ENCODE results near the gene SLC7A6OS. TPM values are rescaled to one million over a fixed set of nuclear protein-coding genes. Genes with fewer than 3 reads are reported as not detected.

The SLC7A6OS gene
- total RNA-seq, 1 experiment from 2014 or later = 15.8 TPM

GRCh38 chr16:68331879-68332410 lies 21.2 kb upstream of the SLC7A6OS start:
- H3K27me3 ChIP-seq (ENCODE audit: control insufficient read depth, insufficient read depth, low read length) = no peaks in the 10 kb centered on the region
- no peak for DNase-seq
- peaks cover 3% of the 10 kb centered on the region for H3K36me3 ChIP-seq (replicated peaks; ENCODE audit: control insufficient read depth, insufficient read depth, low read length)
- H3K4me3 ChIP-seq (ENCODE audit: insufficient read depth, low read depth, low read length) = no peak overlapping the region

GRCh38 chr16:68328860-68329390 lies 18.2 kb upstream of the SLC7A6OS start:
- H3K36me3 ChIP-seq (replicated peaks; ENCODE audit: control insufficient read depth, insufficient read depth, low read length) = peaks cover 14% of the 10 kb centered on the region
- no peaks in the 10 kb centered on the region for H3K27me3 ChIP-seq (ENCODE audit: control insufficient read depth, insufficient read depth, low read length)
- DNase-seq = no peak
- H3K4me3 ChIP-seq (ENCODE audit: insufficient read depth, low read depth, low read length) = no peak overlapping the region

DNA sequence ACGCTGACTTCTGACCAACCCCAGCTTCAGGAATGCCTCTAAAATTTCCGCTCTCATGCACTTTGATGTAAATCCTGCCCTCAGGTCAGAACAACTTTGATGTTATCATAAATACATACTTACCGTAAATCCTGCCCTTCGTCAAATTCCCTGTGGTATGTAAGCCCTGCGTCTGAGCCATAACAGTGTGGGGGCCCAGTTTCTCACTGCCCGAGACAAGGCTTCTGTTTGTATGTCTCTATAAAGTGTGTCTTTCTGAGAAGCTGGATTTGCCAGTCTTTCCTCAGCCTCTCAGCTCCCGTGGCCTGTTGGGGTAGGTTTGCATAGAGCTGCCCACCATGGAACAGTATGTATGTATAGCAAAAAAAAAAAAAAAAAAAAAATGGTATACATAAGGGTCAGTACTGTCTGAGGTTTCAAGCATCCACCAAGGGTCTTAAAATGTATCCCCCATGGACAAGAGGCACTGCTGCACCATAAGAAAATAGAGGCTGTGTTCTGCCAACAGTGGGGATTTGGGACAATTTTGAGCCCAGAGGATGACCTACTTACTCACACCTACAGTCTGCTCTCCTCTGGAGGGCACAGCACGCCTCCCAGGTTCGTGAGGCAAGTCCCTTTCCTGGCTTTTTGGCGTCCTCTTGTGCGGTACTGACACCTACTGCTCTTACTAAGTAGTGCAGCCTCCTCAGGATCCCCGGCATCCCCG lies 17.6 kb upstream of the SLC7A6OS start:
- peak; percentile 92 for DNase-seq
- no peak overlapping the region for H3K4me3 ChIP-seq (ENCODE audit: insufficient read depth, low read depth, low read length)
- H3K36me3 ChIP-seq (replicated peaks; ENCODE audit: control insufficient read depth, insufficient read depth, low read length) = peaks cover 14% of the 10 kb centered on the region
- H3K27me3 ChIP-seq (ENCODE audit: control insufficient read depth, insufficient read depth, low read length) = no peaks in the 10 kb centered on the region

DNA sequence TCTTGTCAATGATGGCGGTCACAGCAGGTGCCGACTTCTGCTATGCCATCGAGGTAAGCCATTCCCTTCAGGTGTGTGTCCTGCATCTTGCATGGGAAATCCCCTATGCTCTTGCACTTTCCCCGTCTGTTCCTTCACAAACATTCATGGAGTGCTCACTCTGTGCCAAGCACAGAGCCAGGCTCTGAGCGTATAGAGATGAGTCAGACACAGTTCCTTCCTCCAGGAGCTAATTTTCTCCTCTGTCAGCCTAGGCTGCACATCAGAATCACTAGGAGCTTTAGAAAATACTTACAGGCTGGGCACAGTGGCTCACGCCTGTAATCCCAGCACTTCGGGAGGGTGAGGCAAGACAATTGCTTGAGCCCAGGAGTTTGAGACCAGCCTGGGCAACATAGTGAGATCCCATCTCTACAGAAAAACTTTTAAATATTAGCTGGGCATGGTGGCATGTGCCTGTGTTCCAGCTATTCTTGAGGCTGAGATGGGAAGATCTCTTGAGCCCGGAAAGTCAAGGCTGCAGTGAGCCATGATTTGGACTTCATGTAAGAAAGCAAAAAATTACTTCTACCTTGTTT lies 14.1 kb upstream of the SLC7A6OS start:
- no peak for DNase-seq
- H3K4me3 ChIP-seq (ENCODE audit: insufficient read depth, low read depth, low read length) = no peak overlapping the region
- H3K27me3 ChIP-seq (ENCODE audit: control insufficient read depth, insufficient read depth, low read length) = no peaks in the 10 kb centered on the region
- H3K36me3 ChIP-seq (replicated peaks; ENCODE audit: control insufficient read depth, insufficient read depth, low read length) = peaks cover 12% of the 10 kb centered on the region

DNA sequence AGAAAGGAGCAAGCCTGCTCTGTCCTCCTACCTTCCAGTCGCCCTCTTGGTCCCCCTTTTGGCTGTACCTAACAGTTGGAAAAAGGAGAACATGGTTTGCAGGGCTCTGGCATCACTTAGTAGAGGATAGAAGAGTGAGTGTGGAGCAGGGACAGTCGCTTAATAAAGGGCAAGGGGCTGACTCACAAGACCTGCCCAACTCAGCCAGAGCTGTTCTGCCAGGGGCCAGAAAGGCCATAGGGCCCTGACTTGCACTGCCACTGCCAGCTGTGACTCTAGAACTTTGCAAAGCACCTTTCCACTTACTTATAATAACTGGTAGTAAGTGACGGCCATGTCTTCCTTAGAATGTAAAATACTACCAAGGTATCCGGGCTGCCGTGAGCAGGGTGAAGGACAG lies 13.6 kb upstream of the SLC7A6OS start:
- H3K4me3 ChIP-seq (ENCODE audit: insufficient read depth, low read depth, low read length) = no peak overlapping the region
- H3K36me3 ChIP-seq (replicated peaks; ENCODE audit: control insufficient read depth, insufficient read depth, low read length) = peaks cover 15% of the 10 kb centered on the region
- H3K27me3 ChIP-seq (ENCODE audit: control insufficient read depth, insufficient read depth, low read length) = no peaks in the 10 kb centered on the region
- no peak for DNase-seq

GRCh38 chr16:68319185-68319908 lies 8.6 kb upstream of the SLC7A6OS start:
- Histone ChIP-seq H3K36me3 (replicated peaks; ENCODE audit: control insufficient read depth, insufficient read depth, low read length) (peaks cover 20% of the 10 kb centered on the region), H3K4me3 (ENCODE audit: insufficient read depth, low read depth, low read length) (no peak overlapping the region), H3K27me3 (ENCODE audit: control insufficient read depth, insufficient read depth, low read length) (no peaks in the 10 kb centered on the region)
- no peak for DNase-seq

DNA sequence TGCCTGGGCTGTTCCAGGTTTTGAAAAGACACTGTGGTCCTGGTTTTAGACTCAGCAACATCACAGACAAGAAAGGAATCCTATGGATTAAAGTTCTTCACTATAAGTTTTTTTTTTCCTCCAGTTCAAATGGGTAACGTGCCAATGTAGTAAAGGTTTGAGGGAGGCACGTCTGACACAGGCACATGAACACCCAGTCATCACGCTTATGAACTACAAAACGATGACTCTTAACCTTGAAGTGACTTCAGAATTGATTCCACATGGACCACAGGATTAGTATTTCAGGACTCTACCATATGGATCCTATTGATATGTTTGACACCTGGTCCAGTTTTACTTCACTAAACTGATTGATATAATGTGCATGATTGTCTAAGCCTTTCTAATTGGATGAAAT lies 2.4 kb upstream of the SLC7A6OS start:
- Histone ChIP-seq H3K27me3 (ENCODE audit: control insufficient read depth, insufficient read depth, low read length) (no peaks in the 10 kb centered on the region), H3K36me3 (replicated peaks; ENCODE audit: control insufficient read depth, insufficient read depth, low read length) (peaks cover 10% of the 10 kb centered on the region), H3K4me3 (ENCODE audit: insufficient read depth, low read depth, low read length) (no peak overlapping the region)
- DNase-seq = no peak

- peaks cover 3% of the 10 kb centered on the region for H3K36me3 ChIP-seq (replicated peaks; ENCODE audit: control insufficient read depth, insufficient read depth, low read length)
- peak; percentile 91 for DNase-seq
- no peaks in the 10 kb centered on the region for H3K27me3 ChIP-seq (ENCODE audit: control insufficient read depth, insufficient read depth, low read length)
- peak overlapping the region; percentile 97 for H3K4me3 ChIP-seq (ENCODE audit: insufficient read depth, low read depth, low read length)
Observed at GRCh38 chr16:68310437-68310773, 341 bp downstream of the SLC7A6OS start.

DNA sequence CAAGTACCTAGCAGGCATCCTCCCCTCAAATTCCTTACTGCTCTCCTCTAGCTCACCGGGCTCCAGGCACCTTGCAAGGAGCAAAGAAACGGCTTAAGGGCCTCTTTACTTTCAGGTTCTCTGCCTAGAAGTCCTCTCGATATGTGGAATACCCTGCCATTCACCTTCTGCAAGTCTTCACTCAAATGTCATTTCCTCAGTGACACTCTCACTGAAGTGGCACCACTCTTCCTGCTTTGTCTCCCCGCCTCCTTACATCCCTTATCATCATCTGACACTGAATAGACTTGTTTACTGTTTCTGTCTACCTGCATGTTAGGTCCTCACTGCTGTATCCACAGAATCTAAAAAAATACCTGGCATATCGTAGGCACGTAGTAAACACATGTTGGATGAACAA lies 947 bp downstream of the SLC7A6OS start:
- Histone ChIP-seq H3K27me3 (ENCODE audit: control insufficient read depth, insufficient read depth, low read length) (no peaks in the 10 kb centered on the region), H3K4me3 (ENCODE audit: insufficient read depth, low read depth, low read length) (peak overlapping the region; percentile 97), H3K36me3 (replicated peaks; ENCODE audit: control insufficient read depth, insufficient read depth, low read length) (peaks cover 7% of the 10 kb centered on the region)
- DNase-seq = no peak

GRCh38 chr16:68306633-68307032 lies 4.1 kb downstream of the SLC7A6OS start:
- no peak for DNase-seq
- Histone ChIP-seq H3K27me3 (ENCODE audit: control insufficient read depth, insufficient read depth, low read length) (no peaks in the 10 kb centered on the region), H3K4me3 (ENCODE audit: insufficient read depth, low read depth, low read length) (no peak overlapping the region), H3K36me3 (replicated peaks; ENCODE audit: control insufficient read depth, insufficient read depth, low read length) (peaks cover 12% of the 10 kb centered on the region)

DNA sequence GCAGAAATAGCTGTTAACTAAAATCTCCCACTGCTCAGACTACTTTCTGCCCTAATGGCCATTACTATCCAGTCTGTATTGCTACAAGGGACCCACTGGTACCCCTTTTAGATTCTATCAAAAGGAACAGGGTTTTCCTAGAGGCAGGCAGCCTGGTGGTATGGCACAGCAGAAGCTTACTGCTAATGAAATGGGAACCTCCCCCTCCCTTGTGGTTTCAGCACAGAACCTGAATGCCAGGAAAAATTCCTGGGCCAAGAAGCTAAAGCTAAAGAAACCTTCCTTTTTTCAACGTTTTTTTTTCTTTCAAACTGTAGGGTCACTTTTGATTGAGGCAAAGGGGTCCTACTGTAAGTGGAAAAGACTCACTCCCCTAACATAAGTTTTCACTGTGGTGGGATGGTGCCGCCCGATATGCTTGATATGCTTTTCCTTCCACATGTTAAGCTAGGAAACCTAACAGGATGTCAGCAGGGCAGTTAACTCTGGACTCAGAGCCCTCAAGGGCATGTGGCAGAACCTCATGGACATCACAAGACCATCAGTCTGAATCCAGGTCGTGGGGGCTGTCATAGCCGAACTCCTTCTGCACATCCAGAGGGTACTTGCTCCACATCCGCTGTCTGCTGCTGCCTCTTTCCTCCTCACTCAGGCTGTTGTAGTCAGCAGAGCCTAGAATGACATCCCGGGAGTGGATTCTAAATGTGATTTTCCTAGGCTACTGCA lies 9.8 kb downstream of the SLC7A6OS start:
- Histone ChIP-seq H3K4me3 (ENCODE audit: insufficient read depth, low read depth, low read length) (no peak overlapping the region), H3K36me3 (replicated peaks; ENCODE audit: control insufficient read depth, insufficient read depth, low read length) (peaks cover 37% of the 10 kb centered on the region), H3K27me3 (ENCODE audit: control insufficient read depth, insufficient read depth, low read length) (no peaks in the 10 kb centered on the region)
- DNase-seq = no peak

DNA sequence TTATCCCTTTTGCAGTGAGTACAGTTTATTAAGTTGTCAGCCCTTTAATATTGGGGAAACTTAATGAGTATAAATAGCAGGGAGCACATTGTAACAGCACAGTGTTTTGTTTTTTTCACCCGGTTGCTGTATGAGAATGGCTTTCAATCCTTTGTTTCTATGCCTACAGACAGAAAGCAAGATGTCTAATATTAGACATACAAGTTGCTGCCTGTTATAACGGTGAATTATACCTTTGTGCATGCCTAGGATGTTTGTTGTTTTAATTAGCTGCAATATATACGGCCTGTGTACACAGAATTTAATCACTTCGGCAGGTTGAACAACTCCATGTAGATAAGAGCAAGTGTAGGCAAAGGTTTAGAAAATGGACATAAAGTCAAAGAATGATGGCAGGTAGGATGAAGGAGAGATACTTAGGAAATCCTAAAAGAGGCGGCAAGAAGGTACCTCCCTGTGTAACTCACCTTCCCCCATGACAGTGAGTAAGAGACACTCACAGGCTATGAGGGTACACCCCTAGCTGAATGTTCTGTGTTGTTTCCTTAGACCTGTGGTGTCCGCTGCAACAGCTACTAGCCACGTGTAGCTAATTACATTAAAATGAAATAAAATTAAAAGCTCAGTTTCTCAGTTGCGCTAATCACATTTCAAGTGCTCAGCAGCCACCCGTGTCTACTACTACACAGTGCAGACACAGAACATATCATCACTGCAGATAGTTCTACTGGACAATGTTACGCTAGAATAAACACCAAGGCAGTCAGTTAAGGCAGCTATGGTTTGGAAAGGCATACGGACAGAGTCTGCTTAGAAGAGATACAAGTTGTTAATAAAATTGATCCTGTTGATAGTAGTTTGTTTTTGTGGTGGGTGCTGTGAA lies 10.9 kb downstream of the SLC7A6OS start:
- no peaks in the 10 kb centered on the region for H3K27me3 ChIP-seq (ENCODE audit: control insufficient read depth, insufficient read depth, low read length)
- DNase-seq = no peak
- H3K4me3 ChIP-seq (ENCODE audit: insufficient read depth, low read depth, low read length) = no peak overlapping the region
- H3K36me3 ChIP-seq (replicated peaks; ENCODE audit: control insufficient read depth, insufficient read depth, low read length) = peaks cover 32% of the 10 kb centered on the region

DNA sequence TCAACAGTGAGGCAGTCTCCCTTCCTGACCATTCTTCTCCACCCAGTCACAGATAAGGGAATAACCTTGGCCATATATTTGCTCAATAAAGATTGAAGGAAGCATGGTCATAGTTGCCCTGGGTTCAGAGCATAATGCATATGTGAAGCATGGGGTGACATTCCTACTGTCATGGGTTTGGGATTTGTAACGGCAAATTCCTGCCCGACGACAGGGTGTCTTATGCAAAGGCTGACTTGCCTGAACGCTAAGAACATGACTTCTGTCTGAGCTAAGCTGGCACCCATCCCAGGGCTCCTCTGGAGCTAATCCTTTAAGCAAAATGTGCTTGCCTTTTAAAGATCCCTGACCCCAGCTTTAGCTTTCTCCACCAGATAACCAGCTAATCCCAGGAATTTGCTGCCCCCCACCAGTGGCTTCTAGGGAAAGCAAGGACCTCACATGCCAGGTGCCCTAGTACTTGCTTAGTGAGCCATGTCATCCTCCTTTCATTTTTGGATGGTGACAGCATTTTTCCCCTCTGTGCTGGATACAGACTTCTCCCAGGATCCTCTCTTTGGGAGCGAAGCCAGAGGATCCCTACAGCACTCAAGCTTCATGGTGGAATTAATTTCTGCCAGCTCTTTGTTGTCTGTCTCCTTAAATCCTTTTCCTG lies 11.7 kb downstream of the SLC7A6OS start:
- Histone ChIP-seq H3K4me3 (ENCODE audit: insufficient read depth, low read depth, low read length) (no peak overlapping the region), H3K27me3 (ENCODE audit: control insufficient read depth, insufficient read depth, low read length) (no peaks in the 10 kb centered on the region), H3K36me3 (replicated peaks; ENCODE audit: control insufficient read depth, insufficient read depth, low read length) (peaks cover 35% of the 10 kb centered on the region)
- no peak for DNase-seq
